A549 (cell line): ENCODE data around the gene SPDYE1.

Experiments used
- CHD2 ChIP-seq: fragments of 150-350 bp; IDR thresholded peaks from 2 replicates; pipeline ENCODE4 v1.6.1; 2014; ENCODE audit warnings: low read length; ENCODE audit not compliant: partially characterized antibody
- FOSL2 ChIP-seq, 2 experiments: fragments of 450-650 bp in 1 of 2; fragments of >200 bp in 1 of 2; sonication (Bioruptor Twin) in 1 of 2; formaldehyde crosslinking; IDR thresholded peaks; 2 replicates each; pipeline versions ENCODE4 v1.5.0 to v1.6.1; 2016 to 2020; ENCODE audit warnings: mild to moderate bottlenecking in 1 of 2, moderate library complexity in 1 of 2
- JUN ChIP-seq, 2 experiments: fragments of >200 bp; sonication (Bioruptor Twin); formaldehyde crosslinking; IDR thresholded peaks; 2 replicates in 1 of 2; 3 replicates in 1 of 2; pipeline ENCODE4 v1.6.1; 2016 to 2017
- JUNB ChIP-seq: fragments of >200 bp; sonication (Bioruptor Twin); formaldehyde crosslinking; IDR thresholded peaks from 2 replicates; pipeline ENCODE4 v1.6.1; 2016
- MAZ ChIP-seq: fragments of 150-350 bp; IDR thresholded peaks from 2 replicates; pipeline ENCODE4 v1.6.1; 2014; ENCODE audit warnings: antibody characterized with exemption, low read depth, low read length, borderline replicate concordance
- NFE2L2 ChIP-seq: fragments of 150-350 bp; conservative IDR thresholded peaks from 2 replicates; pipeline ENCODE4 v1.6.1; 2014; ENCODE audit warnings: low read length
- PHF8 ChIP-seq: fragments of 200-600 bp; sonication (generic); IDR thresholded peaks from 2 replicates; pipeline ENCODE4 v1.6.1; 2016; ENCODE audit warnings: low read depth, mild to moderate bottlenecking, antibody characterized with exemption, moderate library complexity, borderline replicate concordance
- POLR2A ChIP-seq: IDR thresholded peaks from 2 replicates; pipeline ENCODE4 v1.6.1; 2012; ENCODE audit warnings: mild to moderate bottlenecking, low read length
- POLR2AphosphoS2 ChIP-seq: conservative IDR thresholded peaks from 2 replicates; pipeline ENCODE4 v1.6.1; 2012; ENCODE audit warnings: low read length, improper control_type of control experiment, inconsistent platforms
- RAD21 ChIP-seq, 2 experiments: fragments of >200 bp in 1 of 2; sonication (Bioruptor Twin) in 1 of 2; formaldehyde crosslinking in 1 of 2; IDR thresholded peaks in 1 of 2; conservative IDR thresholded peaks in 1 of 2; 2 replicates in 1 of 2; 3 replicates in 1 of 2; pipeline ENCODE4 v1.6.1; 2012 to 2018; ENCODE audit warnings: inconsistent platforms in 1 of 2
- SREBF2 ChIP-seq: fragments of 450-650 bp; IDR thresholded peaks from 2 replicates; pipeline ENCODE4 v1.6.1; 2014; ENCODE audit warnings: mild to moderate bottlenecking, moderate library complexity
- TF ChIP-seq, protein P1 (sequence below): fragments of 450-650 bp; IDR thresholded peaks from 2 replicates; pipeline ENCODE4 v1.6.1; 2014; ENCODE audit warnings: antibody characterized with exemption
- TF ChIP-seq, protein P2 (sequence below): fragments of >200 bp; sonication (Bioruptor Twin); formaldehyde crosslinking; IDR thresholded peaks from 3 replicates; pipeline ENCODE4 v1.5.1; 2016

DNA sequence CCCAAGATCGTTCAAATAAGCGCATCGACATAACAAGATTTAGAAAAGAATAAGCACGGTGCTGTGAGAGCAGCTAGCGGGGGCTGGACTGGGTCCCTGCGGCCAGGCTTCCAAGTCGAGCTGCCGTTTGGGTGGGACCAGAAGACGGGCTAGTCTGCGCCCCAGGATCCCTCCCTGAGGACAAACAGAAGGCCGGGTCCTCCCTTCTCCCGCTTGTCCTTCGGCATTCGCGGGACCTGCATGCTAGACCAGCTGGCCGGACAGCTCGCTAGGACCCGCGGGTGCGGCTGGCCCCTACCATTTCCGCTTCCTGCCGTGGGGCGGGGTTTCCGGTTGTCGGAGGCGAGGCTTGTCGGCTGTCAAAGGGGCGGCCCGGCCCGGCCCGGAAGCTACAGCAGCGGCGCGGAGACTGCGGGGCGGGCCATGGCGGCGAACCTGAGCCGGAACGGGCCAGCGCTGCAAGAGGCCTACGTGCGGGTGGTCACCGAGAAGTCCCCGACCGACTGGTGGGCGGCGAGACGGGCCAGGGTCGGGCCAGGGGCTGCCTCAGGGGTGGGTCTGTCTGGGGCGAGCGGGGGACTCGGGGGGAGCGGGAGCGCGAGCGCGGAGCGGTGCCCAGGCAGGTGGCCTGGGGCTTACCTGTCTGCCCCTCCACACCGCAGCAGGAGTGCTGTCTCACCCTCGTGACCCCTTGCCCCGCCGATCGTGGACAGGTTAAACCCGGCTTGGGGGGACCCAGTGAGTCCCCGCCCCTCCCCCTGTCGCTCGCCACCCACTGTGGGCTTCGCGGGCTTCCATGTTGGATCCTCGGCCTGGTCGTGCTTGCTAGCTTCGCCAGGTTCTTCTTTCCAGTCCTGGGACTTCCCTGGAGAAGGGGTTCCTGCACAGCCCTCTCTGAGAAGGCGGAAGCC, 46.9 kb downstream of the SPDYE1 start, which contains the start of gene DBNL:
- TF ChIP-seq SREBF2 = no peak
- TF ChIP-seq, protein P1, sequence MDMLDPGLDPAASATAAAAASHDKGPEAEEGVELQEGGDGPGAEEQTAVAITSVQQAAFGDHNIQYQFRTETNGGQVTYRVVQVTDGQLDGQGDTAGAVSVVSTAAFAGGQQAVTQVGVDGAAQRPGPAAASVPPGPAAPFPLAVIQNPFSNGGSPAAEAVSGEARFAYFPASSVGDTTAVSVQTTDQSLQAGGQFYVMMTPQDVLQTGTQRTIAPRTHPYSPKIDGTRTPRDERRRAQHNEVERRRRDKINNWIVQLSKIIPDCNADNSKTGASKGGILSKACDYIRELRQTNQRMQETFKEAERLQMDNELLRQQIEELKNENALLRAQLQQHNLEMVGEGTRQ = no peak
- TF ChIP-seq, protein P2, sequence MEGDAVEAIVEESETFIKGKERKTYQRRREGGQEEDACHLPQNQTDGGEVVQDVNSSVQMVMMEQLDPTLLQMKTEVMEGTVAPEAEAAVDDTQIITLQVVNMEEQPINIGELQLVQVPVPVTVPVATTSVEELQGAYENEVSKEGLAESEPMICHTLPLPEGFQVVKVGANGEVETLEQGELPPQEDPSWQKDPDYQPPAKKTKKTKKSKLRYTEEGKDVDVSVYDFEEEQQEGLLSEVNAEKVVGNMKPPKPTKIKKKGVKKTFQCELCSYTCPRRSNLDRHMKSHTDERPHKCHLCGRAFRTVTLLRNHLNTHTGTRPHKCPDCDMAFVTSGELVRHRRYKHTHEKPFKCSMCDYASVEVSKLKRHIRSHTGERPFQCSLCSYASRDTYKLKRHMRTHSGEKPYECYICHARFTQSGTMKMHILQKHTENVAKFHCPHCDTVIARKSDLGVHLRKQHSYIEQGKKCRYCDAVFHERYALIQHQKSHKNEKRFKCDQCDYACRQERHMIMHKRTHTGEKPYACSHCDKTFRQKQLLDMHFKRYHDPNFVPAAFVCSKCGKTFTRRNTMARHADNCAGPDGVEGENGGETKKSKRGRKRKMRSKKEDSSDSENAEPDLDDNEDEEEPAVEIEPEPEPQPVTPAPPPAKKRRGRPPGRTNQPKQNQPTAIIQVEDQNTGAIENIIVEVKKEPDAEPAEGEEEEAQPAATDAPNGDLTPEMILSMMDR = no peak
- no peak for TF ChIP-seq JUNB
- no peak for TF ChIP-seq POLR2AphosphoS2
- TF ChIP-seq PHF8 = peak; percentile 38; the same call in 1 of the 2 replicates
- TF ChIP-seq CHD2 = no peak
- TF ChIP-seq POLR2A = peak; percentile 97
- no peak for TF ChIP-seq FOSL2 (IDR thresholded peaks at IDR 0.05)
- no peak for TF ChIP-seq FOSL2 (CRISPR knock-in tag; IDR thresholded peaks at IDR 0.05)
- peak; percentile 77 to 91; a peak in 3 of 5 replicates for TF ChIP-seq JUN (IDR thresholded peaks at IDR 0.05)
- TF ChIP-seq MAZ = 0 out of 2 replicates have a peak, but pooled peaks have one; percentile 38
- TF ChIP-seq NFE2L2 = no peak
- no peak for TF ChIP-seq RAD21 (conservative IDR thresholded peaks at IDR 0.05 in 1 of 2, IDR thresholded peaks at IDR 0.05 in 1 of 2)
